Fibroblast of skin of right biceps (primary cell): ENCODE measurements around the gene SEMA3D.

Experiments used
- DNase-seq: peaks from one replicate; pipeline ENCODE4 v3.0.0-alpha.2; 2013

SEMA3D gene

DNA sequence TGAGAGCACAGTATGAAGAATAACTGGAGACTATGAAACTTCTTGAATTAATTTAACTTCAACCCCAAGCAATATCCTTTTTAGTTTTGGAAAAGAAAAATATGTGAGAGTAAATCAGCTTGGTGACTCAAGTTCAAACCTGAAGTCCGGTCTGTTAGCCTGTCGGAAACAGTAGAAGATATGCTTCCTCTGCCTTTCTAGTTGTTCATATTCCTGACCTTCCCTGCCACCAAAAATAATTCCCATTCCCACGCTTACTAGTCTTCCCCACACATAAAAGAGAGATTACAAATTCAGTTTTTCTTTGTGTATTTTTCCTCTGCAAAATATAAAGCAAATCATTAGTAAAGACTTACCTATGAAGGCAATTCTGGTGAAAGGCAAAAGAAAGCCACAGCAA lies 3.6 kb downstream of the SEMA3D start:
- no peak for DNase-seq

DNA sequence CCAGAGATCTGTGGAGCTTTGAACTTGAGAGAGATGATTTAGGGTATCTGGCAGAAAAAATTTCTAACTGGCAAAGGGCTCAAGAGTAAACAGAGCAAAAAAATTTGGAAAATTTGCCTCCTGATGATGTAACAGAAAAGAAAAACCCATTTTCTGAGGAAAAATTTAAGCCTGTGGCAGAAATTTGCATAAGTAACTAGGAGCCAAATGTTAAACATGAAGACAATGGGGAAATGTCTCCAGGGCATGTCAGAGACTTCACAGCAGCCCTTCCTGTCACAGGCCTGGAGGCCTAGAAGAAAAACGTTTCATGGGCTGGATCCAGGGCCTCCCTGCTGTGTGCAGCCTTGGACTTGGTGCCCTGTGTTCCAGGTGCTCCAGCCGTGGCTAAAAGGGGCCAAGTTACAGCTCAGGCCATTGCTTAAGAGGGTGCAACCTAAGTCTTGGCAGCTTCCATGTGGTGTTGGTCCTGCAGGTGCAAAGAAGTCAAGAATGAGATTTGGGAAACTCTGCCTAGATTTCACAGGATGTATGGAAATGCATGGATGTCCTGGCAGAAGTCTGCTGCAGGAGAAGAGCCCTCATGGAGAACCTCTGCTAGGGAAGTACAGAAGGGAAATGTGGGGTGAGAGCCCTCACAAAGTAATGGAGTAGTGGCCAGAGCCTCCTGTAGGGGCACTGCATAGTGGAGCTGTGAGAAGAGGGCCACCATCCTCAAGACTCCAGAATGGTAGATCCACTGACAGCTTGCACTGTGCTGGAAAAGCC lies 8.1 kb downstream of the SEMA3D start:
- DNase-seq, result no peak

DNA sequence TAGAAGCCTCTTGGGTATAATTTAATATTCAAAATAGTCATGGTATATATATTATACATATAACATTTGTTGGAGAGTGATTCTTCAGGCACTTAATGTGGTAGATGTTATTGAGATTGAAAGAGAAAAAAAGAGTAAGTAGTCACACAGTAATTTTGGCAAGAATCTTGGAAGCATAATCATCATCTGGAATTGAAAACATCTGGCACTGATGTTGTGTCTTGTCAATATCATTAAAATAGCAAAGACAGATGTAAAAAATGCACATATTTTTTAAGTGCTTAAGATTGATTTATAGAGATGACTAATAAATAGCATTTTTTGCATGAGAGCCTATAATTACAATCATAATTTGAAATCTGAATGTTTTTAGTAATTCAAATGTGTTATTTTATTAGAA lies 9.5 kb downstream of the SEMA3D start:
- peak; percentile 80 for DNase-seq

DNA sequence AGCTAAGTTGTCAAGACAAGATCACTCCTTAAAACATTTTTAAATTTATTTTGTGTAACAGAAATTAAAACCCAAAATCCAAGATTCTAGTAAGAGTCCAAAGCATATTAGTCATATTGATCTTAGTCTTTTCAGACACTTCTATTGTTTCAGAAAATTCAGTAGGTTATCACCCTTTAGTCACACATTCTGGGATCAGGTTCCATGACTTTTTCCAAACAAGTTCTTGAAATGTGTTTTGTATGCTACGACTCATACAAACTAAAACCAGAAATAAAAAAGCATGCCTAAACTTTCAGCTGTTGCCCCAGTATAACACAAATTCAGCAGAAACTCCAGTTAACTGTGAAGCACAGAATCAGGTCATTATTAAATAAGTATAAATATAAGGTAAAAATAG lies 10.7 kb downstream of the SEMA3D start:
- DNase-seq, result peak; percentile 74

DNA sequence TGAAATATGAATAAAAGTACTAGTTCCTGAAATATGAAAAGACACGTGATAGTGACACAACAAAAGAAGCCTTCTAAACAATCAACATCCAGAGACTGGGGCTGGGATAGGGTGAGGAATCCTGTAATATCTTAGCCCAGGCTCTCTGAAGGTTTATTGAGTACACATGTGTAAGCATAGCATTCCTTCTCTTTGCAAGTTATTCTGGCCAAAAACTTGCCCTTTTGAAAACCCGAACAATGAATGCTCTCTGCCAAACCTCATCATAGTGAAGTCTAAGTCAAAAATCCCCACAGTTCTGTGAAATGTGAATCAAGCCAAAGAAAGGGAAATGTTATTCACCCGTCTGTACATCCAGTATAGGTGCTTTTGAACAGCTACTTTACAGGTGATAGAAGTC lies 11.6 kb downstream of the SEMA3D start:
- peak; percentile 53 for DNase-seq

- DNase-seq, result peak; percentile 95
These were observed 14.3 kb downstream of the SEMA3D start for GRCh38 chr7:85172530-85172941.

- no peak for DNase-seq
These were observed 19.2 kb downstream of the SEMA3D start for GRCh38 chr7:85167636-85168035.

DNA sequence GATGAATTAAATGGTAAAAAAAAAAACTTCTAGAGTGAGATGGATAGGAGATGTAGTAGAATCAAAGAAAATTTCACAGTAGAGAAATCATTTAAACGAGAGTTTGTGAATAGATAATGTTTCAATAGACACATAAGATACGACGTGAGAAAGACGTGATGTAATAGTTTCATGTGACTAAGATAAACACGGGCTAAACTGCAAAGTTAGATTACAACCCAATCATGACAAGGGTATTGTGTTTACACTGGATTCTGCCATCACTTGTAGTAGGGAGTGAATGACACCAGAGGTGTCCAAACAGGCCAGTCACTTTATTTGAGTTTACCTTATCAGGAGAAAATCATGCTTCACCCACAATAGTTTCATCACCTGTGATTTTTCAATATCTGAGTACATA lies 21.6 kb downstream of the SEMA3D start:
- DNase-seq, result no peak

GRCh38 chr7:85164376-85164775 lies 22.5 kb downstream of the SEMA3D start:
- DNase-seq, result no peak

DNA sequence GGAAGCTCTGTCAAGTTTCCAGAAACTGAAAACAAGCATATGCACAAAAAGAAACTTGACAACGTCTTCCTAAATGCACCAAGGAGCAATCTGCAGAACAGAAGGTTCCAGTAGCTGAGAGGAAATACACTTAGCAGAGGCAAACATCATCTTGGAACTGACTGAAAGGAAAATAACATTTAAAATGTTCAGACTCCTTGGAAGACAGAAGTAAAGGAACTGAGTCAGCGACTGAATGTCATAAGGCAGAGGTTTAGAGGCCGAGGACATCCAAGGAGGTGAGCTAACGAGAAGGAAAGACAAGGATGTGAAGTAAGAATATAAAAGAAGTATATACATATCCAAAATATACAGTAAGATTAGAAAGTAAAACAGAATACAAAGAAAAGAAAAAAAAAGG lies 24.1 kb downstream of the SEMA3D start:
- DNase-seq, result peak; percentile 16

GRCh38 chr7:85160223-85160622 lies 26.6 kb downstream of the SEMA3D start:
- DNase-seq, result peak; percentile 59

DNA sequence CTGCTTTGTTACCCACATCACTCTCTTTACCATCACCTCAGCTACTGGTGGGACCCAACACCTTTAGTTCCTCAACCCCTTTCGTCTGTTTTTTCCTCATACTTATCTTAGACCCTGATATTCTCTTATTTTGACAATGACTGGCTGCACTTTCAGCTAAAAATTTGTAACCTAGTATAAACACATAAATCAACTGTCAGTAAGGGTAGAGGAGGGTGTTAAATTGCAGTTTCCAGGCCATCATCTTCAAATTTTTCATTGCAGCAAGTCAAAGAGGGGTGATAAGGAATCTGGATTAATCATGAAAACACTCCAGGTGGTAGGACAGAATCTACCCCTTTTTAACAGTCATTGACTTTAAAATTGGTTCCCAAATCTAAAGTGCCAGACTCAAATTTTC lies 27.9 kb downstream of the SEMA3D start:
- DNase-seq, result no peak

DNA sequence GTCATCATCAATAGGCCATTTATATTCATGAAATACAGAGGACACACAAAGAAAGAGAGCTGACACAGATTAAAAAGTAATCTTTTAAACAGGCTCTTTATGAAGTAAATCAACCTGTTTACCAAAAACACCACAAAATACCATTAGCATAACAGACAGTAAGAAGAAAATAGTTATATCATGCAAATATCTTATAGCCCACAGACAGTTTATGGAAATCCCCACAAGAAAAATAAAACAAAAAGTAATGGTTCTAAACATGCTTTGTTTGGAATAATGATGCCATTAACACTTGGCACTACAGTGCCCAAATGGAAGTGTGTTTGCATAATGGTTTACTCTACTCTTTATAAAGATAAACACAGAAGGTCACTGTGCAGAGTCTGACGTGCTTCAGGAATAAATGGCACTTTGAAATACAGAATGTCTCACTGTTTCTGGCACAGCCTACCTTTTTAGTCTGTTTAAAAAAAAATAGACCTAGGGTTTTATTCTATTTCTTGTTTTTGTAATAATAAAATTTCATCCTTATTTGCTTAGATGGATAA lies 30.1 kb downstream of the SEMA3D start:
- no peak for DNase-seq

DNA sequence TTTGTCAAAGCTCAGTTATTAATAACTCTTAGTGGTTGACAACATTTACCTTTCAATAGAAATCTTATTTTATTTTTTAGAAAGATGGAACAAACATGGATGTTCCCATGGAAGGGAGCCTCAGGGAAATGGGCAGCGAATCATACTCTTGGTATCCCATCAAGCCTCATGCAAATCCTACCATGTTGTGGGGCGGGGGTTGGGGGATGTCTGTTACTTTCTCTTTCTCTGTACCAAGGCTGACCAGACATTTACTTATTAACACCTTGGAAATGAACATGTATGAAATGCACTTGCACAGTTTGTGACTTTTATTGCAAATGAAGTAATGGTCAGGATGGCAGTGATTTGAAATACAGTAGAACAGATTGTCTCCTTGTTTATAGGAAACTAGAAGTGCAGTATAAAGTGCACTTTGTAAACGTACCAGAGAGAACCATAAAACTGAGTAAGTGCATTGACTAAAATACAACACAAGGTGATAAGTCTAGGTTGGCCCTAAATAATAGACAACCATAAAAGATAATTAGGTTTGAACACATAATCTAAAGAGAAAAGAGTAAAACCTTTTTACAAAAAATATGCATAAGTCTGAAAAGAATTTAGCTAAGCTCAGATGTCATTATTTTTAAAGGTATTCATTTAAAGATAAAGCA lies 32.4 kb downstream of the SEMA3D start:
- DNase-seq, result peak; percentile 22

GRCh38 chr7:85153715-85154114 lies 33.1 kb downstream of the SEMA3D start:
- DNase-seq, result no peak

- no peak for DNase-seq
These were observed 36.2 kb downstream of the SEMA3D start for GRCh38 chr7:85150624-85151023.

DNA sequence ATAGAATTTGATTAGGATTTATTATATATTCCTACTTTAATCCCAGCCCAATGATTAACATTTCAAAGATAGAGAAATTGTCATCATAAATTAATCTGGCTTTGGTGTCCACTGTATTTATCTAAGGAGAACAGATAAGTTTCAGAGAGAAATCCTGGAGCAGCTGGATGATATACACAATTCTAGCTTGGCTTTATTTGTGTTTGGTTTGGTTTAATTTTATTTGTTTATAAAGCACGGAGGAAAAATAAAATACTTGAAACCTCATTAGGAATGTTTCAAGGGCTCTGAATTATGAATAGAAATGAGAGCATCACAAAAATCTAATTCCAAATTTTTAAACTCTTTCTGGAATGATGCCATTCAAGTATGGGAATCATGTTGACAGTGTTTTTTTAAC lies 42.1 kb downstream of the SEMA3D start:
- no peak for DNase-seq

DNA sequence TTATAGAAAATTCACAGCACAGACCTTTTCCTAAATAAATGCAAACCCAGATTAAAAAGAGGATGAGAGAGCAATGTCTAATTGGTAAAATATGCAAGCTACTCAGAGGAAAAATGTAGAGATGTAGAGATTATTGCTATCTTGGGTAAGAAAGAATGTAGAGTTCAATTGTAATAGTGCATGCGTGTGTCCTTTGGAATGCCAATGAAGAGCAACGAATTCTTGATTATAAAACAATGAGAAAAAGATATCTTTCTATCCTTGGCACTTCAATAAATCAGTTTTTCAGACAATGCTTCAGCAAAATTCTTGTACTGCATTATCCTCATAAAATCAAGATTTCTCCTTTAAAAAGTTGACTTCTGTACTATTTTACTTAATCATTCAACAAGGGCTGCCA lies 50.9 kb downstream of the SEMA3D start:
- DNase-seq, result peak; percentile 94

GRCh38 chr7:85133560-85133959 lies 53.3 kb downstream of the SEMA3D start:
- no peak for DNase-seq

DNA sequence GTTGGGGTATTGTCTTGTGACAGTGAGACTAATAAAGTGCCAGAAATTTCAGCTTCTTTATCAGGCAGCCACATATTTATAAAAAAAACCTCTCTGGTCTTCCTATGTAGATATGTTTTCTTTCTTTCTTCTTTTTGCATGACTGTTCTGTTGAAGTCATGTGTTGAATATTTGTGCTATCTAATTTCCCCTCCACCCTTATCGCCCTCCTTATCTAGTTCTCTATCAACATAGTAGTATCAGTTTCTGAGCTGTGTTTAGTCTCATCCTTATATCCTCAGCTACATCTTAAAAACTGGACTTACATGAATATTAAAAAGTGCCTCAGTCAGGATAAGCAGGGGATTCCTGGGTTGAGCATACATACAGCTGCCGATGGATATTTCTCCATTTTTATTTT lies 53.9 kb downstream of the SEMA3D start:
- DNase-seq, result no peak

DNA sequence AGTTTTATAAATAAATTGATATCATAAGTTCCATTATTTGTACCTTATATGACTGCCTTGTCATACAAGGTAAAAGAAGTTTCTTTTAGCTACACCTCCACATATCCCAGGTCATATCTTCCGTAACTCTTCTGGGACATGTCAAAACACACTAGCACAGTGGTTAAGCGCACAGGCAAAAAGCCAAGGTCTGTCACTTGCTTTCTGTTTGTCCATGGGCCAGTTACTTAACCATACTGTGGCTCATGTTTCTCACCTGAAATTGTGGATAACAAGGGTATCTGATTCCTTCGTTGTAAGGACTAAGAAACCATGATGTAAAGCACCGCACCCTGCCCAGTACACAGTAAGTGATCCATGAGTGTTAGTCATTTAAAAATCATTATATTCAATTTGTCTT lies 56.2 kb downstream of the SEMA3D start:
- no peak for DNase-seq

GRCh38 chr7:85126383-85126782 lies 60.5 kb downstream of the SEMA3D start:
- DNase-seq, result no peak

DNA sequence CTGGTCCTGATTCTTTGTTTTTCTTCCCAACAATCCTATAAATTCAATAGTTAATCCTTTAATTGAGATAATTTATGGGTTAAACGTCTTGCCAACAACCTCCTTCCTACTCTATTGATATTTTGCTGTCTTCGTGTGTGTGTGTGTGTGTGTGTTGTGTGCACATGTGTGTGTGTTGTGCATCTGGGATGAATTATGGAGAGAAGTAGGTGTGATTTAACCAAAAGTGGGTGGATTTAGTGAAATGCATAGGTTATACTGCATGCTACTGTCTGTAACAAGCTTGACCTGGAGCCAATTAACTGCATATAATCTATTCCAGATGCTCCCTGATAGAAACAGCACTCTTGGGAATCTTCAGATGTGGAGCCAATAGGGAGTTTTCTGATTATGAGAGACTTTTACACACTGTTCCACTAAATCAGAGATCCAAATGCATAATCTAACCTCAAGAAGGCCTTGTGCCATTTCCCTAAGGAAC lies 61.2 kb downstream of the SEMA3D start:
- DNase-seq, result peak; percentile 86

DNA sequence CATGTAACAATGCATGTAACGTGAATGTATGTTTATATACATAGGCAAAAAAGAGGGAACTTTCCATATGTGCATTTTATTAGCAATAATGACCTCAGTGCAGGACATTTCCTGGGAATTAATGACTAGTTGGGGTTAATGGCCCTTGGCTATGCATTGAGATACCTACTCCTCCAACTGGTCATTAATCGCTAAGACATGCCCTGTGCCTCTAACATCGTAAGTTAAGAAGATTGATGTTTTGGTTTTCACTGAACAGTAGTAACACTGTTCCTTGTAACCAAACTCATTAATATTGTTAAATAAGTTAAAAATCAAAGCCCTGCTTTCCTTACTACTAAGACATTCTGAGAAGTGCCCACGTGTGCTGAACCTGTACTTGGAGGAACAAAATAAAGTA lies 61.7 kb downstream of the SEMA3D start:
- no peak for DNase-seq
